Neutrophil (primary cell): ENCODE data around the gene TNS3.

ENCODE experiments used
- H3K27ac ChIP-seq: fragments of 200-600 bp; sonication (generic); 2 replicates; pipeline ENCODE4 v1.5.1; 2016; ENCODE audit warnings: mild to moderate bottlenecking, moderate library complexity
- H3K27me3 ChIP-seq: fragments of 200-600 bp; sonication (generic); 2 replicates; pipeline ENCODE4 v1.6.0; 2016; ENCODE audit warnings: mild to moderate bottlenecking
- H3K36me3 ChIP-seq: fragments of 200-600 bp; sonication (generic); 2 replicates; pipeline ENCODE4 v1.5.1; 2017
- H3K4me1 ChIP-seq, 2 experiments: fragments of 200-600 bp in 1 of 2; sonication (generic) in 1 of 2; 1 replicate in 1 of 2; 2 replicates in 1 of 2; pipeline versions ENCODE4 v1.5.1 to v1.6.1; 2013 to 2016; ENCODE audit warnings: low read depth in 1 of 2, low read length in 1 of 2, mild to moderate bottlenecking in 1 of 2, moderate library complexity in 1 of 2; ENCODE audit not compliant: control insufficient read depth in 1 of 2, insufficient read depth in 1 of 2
- H3K4me3 ChIP-seq, 2 experiments: fragments of 200-600 bp in 1 of 2; sonication (generic) in 1 of 2; 1 replicate in 1 of 2; 2 replicates in 1 of 2; pipeline ENCODE4 v1.5.1; 2013 to 2016; ENCODE audit warnings: low read depth in 1 of 2, low read length in 1 of 2, mild to moderate bottlenecking in 1 of 2, moderate library complexity in 1 of 2
- H3K9me3 ChIP-seq: fragments of 200-600 bp; sonication (generic); 2 replicates; pipeline ENCODE4 v1.5.1; 2016
- TF ChIP-seq, protein P1 (sequence below): fragments of 200-600 bp; sonication (generic); IDR thresholded peaks from 2 replicates; pipeline ENCODE4 v1.5.1; 2016; ENCODE audit warnings: antibody characterized with exemption

The TNS3 gene

DNA sequence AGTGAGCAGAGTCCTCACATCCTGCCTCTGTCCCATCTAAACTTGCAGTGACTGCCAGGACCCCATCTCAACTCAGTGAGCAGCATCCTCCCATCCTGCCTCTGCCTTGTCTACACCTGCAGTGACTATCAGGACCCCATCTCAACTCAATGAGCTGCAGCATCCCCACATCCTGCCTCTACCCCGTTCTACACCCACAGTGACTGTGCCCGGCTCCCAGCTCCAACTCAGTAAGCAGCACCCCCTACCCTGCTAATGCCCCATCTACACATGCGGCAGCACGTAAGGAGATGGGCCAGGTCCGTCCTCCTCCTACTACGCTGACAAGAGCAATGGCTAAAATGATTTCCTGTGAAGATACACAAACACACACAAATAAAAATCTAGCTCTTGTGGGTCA, 65.5 kb downstream of the TNS3 start:
- Histone ChIP-seq H3K4me3 (no peak overlapping the region), H3K27ac (no peak overlapping the region), H3K9me3 (no peaks in the 10 kb centered on the region), H3K36me3 (no peaks in the 10 kb centered on the region), H3K27me3 (peaks cover 8% of the 10 kb centered on the region), H3K4me1 (no peaks in the 10 kb centered on the region)
- TF ChIP-seq, protein P1, sequence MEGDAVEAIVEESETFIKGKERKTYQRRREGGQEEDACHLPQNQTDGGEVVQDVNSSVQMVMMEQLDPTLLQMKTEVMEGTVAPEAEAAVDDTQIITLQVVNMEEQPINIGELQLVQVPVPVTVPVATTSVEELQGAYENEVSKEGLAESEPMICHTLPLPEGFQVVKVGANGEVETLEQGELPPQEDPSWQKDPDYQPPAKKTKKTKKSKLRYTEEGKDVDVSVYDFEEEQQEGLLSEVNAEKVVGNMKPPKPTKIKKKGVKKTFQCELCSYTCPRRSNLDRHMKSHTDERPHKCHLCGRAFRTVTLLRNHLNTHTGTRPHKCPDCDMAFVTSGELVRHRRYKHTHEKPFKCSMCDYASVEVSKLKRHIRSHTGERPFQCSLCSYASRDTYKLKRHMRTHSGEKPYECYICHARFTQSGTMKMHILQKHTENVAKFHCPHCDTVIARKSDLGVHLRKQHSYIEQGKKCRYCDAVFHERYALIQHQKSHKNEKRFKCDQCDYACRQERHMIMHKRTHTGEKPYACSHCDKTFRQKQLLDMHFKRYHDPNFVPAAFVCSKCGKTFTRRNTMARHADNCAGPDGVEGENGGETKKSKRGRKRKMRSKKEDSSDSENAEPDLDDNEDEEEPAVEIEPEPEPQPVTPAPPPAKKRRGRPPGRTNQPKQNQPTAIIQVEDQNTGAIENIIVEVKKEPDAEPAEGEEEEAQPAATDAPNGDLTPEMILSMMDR = no peak

DNA sequence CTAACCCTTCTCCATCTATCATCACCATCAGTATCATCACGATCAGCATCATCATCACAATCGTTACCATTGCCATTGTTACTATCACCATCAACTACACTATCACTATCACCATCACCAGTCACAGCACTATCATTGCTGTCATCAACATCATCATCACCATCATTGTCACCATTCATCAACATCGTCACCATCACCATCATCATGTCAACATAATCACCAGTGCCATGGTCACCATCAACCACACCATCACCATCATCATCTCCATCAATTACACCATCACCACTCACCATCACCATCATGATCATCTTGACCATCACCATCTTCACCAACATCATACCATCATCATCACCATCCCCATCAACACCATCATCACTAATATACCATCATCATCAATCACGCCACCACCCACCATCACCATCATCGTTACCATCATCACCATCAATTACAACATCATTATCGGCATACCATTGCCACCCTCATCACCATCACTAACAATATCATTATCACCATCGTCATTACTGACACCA, 66.5 kb downstream of the TNS3 start:
- TF ChIP-seq, protein P1 = no peak
- no peaks in the 10 kb centered on the region for H3K36me3 ChIP-seq
- no peak overlapping the region for H3K27ac ChIP-seq
- no peaks in the 10 kb centered on the region for H3K4me1 ChIP-seq
- H3K9me3 ChIP-seq = no peaks in the 10 kb centered on the region
- H3K4me3 ChIP-seq = no peak overlapping the region
- peaks cover 8% of the 10 kb centered on the region for H3K27me3 ChIP-seq

DNA sequence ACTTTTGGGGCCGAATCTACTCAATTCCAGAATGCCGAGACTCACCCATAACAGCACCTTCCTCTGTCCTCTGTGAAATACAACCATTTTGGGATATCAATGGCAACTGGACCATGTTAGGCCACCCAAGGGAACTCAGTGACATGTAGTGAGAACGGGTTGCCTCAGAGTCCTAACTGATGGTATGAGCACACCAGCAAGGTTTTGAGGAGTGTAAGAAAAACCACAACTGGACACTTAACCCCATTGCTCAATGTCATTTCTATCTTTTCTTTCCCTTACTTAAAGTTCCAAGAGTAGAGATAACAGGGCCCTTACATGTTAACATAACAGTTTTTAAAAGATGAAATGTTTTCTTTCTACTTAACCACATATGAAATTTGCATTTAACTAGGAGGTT, 67.1 kb downstream of the TNS3 start:
- no peaks in the 10 kb centered on the region for H3K36me3 ChIP-seq
- H3K27me3 ChIP-seq = peaks cover 8% of the 10 kb centered on the region
- no peak overlapping the region for H3K27ac ChIP-seq
- H3K4me3 ChIP-seq = no peak overlapping the region
- TF ChIP-seq, protein P1 = no peak
- no peaks in the 10 kb centered on the region for H3K9me3 ChIP-seq
- H3K4me1 ChIP-seq = no peaks in the 10 kb centered on the region

DNA sequence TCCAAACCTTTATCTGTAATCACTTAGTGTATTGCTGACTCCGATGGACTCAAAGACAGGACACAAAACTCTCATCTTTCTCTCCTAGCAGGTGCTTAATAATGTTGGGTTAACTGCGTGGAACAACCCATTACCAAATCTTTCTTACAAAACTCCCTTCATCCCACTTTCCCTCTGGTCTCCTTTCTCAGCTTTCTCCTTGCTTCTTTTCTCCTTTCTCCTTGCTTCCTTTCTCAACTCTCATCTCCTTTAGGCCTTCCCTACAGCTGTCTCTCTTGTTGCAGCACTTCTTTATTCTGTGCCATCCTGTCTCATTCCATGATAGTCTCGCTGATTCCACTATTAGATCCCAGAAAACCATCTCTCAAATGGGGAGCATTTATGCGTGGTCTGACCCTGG, 67.5 kb downstream of the TNS3 start:
- TF ChIP-seq, protein P1 = no peak
- Histone ChIP-seq H3K27me3 (peaks cover 8% of the 10 kb centered on the region), H3K4me1 (no peaks in the 10 kb centered on the region), H3K36me3 (no peaks in the 10 kb centered on the region), H3K9me3 (no peaks in the 10 kb centered on the region), H3K27ac (no peak overlapping the region), H3K4me3 (no peak overlapping the region)

DNA sequence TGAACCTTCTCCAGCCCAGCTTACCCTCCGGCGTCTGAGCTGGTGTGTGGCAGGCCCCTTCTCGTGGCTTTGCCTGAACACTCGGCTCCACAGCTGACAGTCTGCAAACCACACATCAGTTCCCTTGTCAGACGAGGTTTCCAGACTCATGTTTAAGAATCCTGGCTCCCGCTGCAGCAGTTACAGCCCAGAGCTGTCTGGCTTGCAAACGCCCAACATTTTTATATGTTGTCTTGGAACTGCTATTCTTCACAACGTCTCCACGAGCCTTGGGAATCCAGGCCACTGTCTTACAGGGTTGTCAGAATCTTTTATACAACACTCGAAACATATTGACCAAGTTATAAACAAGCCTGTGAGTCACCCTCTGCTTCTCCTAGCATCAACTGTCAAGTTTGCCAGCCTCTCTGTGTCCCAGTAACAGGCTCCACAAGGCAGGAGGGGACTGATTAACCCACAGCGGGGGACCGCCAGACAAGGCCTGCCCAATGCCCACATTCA, 68.1 kb downstream of the TNS3 start:
- Histone ChIP-seq H3K4me1 (no peaks in the 10 kb centered on the region), H3K27ac (no peak overlapping the region), H3K9me3 (no peaks in the 10 kb centered on the region), H3K4me3 (no peak overlapping the region), H3K27me3 (peaks cover 8% of the 10 kb centered on the region), H3K36me3 (no peaks in the 10 kb centered on the region)
- TF ChIP-seq, protein P1 = no peak
